Erythroblast (primary cell): ENCODE data around the gene METTL26.

ENCODE experiments used
- GATA1 ChIP-seq: IDR thresholded peaks from 2 replicates; pipeline ENCODE4 v1.6.1; 2011; ENCODE audit warnings: low read depth, mild to moderate bottlenecking, control low read depth, low read length, moderate library complexity
- POLR2A ChIP-seq: IDR thresholded peaks from 2 replicates; pipeline ENCODE4 v1.6.1; 2011; ENCODE audit warnings: mild to moderate bottlenecking, low read length

- TF ChIP-seq POLR2A (no peak), GATA1 (no peak)
Observed at GRCh38 chr16:682493-683395, 46.6 kb upstream of the METTL26 start.
